SH-SY5Y (cell line): ENCODE data around the gene MRPS2.

ENCODE experiments used
- GATA2 ChIP-seq: IDR thresholded peaks from 2 replicates; pipeline ENCODE4 v1.6.1; 2011; ENCODE audit warnings: mild to moderate bottlenecking, low read depth, low read length
- GATA3 ChIP-seq: IDR thresholded peaks from 2 replicates; pipeline ENCODE4 v1.6.1; 2011; ENCODE audit warnings: low read depth, mild to moderate bottlenecking, low read length, moderate library complexity

GRCh38 chr9:135513351-135513846 is 12.9 kb downstream of the MRPS2 start:
- TF ChIP-seq GATA2 (no peak), GATA3 (no peak)
